ENCODE measurements around the gene ATP2A1.

ATP2A1 gene

DNA sequence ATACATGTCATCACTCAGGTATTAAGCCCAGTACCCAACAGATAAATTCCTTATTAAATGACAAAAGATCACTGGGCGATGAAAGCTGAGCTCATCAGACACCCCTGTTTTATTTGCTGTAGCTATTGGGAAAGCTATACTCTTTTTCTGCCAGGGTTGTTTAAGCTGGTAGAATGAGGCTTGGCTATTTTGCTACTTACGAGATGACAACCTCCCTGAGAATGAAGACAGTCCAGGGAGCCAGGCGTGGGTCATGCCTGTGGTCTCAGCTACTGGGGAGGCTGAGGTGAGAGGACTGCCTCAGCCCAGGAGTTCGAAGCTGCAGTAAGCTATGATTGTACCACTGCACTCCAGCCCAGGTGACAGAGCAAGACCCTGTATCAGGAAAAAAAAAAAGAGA, 19.0 kb upstream of the ATP2A1 start:
- no peak overlapping the region for H3K27ac ChIP-seq (ENCODE audit: extremely low read depth, low read depth, low read length)
- no peak overlapping the region for H3K4me3 ChIP-seq (ENCODE audit: low read depth, low read length)
- ChIA-PET POLR2A (interaction anchor here (0.9 to 2.2 kb wide), 3 partner anchors 12 to 21 kb away, joined by 3 to 8 read pairs (median 6); partner anchors contain the start of gene TUFM), CTCF (interaction anchor here (0.6 to 1.3 kb wide), 2 partner anchors 86 to 1584 kb away, joined by 3 to 4 read pairs; no protein-coding TSS in a partner anchor)
- H3K9me3 ChIP-seq (ENCODE audit: control insufficient read depth, insufficient read depth, low read depth, low read length): no peaks in the 10 kb centered on the region
- H3K36me3 ChIP-seq (ENCODE audit: control insufficient read depth in 2 of 2, insufficient read depth in 1 of 2, low read length in 2 of 2): peaks cover 0 to 3% of the 10 kb centered on the region in 2 experiments; a peak in 1 of 3 replicates
- no peaks in the 10 kb centered on the region; the same call in 1 of the 2 replicates for H3K4me1 ChIP-seq (ENCODE audit: control insufficient read depth, insufficient read depth, low read length)
- TF ChIP-seq ZNF843 (tag by site-specific recombination; IDR thresholded peaks at IDR 0.05) (no peak), ZNF76 (tag by site-specific recombination; IDR thresholded peaks at IDR 0.05; ENCODE audit: borderline replicate concordance, low read depth) (no peak), ZNF707 (tag by site-specific recombination; IDR thresholded peaks at IDR 0.05) (no peak), OSR2 (tag by site-specific recombination; IDR thresholded peaks at IDR 0.05) (no peak), SP3 (tag by site-specific recombination; IDR thresholded peaks at IDR 0.05) (no peak), ZNF777 (tag by site-specific recombination; IDR thresholded peaks at IDR 0.05; ENCODE audit: borderline replicate concordance) (no peak), OVOL3 (tag by site-specific recombination; IDR thresholded peaks at IDR 0.05) (no peak), ZNF514 (tag by site-specific recombination; IDR thresholded peaks at IDR 0.05) (no peak), ZNF416 (tag by site-specific recombination; IDR thresholded peaks at IDR 0.05) (no peak), ZNF335 (tag by site-specific recombination; conservative IDR thresholded peaks at IDR 0.05) (no peak), ZNF555 (tag by site-specific recombination; conservative IDR thresholded peaks at IDR 0.05) (no peak), SETDB1 (IDR thresholded peaks at IDR 0.05; ENCODE audit: insufficient read length, low read length) (no peak), EGR2 (tag by site-specific recombination; IDR thresholded peaks at IDR 0.05; ENCODE audit: low read depth) (no peak), ZNF366 (tag by site-specific recombination; conservative IDR thresholded peaks at IDR 0.05) (no peak), ZNF2 (tag by site-specific recombination; IDR thresholded peaks at IDR 0.05) (no peak), ZNF791 (tag by site-specific recombination; IDR thresholded peaks at IDR 0.05) (no peak), ZBTB20 (tag by site-specific recombination; IDR thresholded peaks at IDR 0.05) (no peak), ZNF837 (tag by site-specific recombination; IDR thresholded peaks at IDR 0.05) (no peak)
- TF ChIP-seq, protein P1, sequence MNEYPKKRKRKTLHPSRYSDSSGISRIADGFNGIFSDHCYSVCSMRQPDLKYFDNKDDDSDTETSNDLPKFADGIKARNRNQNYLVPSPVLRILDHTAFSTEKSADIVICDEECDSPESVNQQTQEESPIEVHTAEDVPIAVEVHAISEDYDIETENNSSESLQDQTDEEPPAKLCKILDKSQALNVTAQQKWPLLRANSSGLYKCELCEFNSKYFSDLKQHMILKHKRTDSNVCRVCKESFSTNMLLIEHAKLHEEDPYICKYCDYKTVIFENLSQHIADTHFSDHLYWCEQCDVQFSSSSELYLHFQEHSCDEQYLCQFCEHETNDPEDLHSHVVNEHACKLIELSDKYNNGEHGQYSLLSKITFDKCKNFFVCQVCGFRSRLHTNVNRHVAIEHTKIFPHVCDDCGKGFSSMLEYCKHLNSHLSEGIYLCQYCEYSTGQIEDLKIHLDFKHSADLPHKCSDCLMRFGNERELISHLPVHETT (tag by site-specific recombination; IDR thresholded peaks at IDR 0.05): no peak
- TF ChIP-seq, protein P2, sequence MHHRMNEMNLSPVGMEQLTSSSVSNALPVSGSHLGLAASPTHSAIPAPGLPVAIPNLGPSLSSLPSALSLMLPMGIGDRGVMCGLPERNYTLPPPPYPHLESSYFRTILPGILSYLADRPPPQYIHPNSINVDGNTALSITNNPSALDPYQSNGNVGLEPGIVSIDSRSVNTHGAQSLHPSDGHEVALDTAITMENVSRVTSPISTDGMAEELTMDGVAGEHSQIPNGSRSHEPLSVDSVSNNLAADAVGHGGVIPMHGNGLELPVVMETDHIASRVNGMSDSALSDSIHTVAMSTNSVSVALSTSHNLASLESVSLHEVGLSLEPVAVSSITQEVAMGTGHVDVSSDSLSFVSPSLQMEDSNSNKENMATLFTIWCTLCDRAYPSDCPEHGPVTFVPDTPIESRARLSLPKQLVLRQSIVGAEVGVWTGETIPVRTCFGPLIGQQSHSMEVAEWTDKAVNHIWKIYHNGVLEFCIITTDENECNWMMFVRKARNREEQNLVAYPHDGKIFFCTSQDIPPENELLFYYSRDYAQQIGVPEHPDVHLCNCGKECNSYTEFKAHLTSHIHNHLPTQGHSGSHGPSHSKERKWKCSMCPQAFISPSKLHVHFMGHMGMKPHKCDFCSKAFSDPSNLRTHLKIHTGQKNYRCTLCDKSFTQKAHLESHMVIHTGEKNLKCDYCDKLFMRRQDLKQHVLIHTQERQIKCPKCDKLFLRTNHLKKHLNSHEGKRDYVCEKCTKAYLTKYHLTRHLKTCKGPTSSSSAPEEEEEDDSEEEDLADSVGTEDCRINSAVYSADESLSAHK (tag by site-specific recombination; IDR thresholded peaks at IDR 0.05): no peak

DNA sequence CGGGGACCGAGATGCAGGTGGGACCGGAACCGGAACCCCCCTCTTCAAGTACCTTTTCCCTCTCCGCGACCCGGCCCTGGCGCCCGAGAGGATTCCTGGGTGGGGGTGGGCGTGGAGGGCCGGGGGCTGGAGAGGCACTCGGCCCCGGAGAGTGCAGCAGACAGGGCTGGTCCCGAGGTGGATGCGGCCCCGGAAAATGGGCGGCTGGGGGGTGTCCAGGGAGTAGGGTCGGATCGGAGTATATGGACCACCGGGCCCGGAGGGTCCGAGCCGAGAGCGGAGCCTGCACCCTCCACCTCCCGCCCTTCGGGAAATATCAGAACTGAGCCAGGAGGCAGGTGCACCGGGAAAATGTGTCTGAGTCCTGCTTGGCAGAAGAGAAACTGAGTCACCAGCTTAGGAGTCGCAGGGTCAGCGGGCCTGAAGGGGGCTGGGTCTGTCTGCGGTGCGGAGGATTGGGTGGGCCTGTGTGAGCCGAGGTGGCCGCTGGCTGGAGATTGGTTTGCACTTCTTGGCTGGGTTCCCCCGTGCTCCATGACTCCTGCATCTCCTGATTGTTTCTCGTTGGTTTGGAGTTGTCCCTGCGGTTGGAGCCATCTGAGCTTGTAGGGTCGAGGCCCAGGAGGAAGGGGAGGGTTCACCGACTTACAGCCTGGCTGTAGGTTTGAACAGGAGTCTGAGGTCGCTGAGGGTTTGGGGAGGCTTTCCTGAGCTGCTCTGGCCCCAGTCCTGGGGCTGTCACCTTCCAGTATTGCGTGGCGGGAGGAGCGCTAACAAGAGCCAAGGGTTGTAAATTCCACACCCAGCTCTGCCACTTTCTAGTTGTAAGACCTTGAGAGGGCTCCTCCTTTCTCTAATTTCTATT, 14.1 kb upstream of the ATP2A1 start:
- peak overlapping the region; percentile 99 for H3K4me3 ChIP-seq (ENCODE audit: low read depth, low read length)
- H3K9me3 ChIP-seq (ENCODE audit: control insufficient read depth, insufficient read depth, low read depth, low read length): no peaks in the 10 kb centered on the region
- peaks cover 10 to 32% of the 10 kb centered on the region in 2 experiments; a peak in 2 of 3 replicates for H3K36me3 ChIP-seq (ENCODE audit: control insufficient read depth in 2 of 2, insufficient read depth in 1 of 2, low read length in 2 of 2)
- H3K4me1 ChIP-seq (ENCODE audit: control insufficient read depth, insufficient read depth, low read length): no peaks in the 10 kb centered on the region; the same call in 1 of the 2 replicates
- ChIA-PET POLR2A (interaction anchor here (0.7 to 5.9 kb wide), 9 partner anchors 9 to 86 kb away, joined by 4 to 72 read pairs (median 8); partner anchors contain the start of genes NFATC2IP, RABEP2 and TUFM), CTCF (interaction anchor here (1.0 to 3.1 kb wide), 4 partner anchors 10 to 81 kb away, joined by 3 to 15 read pairs (median 12); partner anchors contain the start of gene TUFM)
- H3K27ac ChIP-seq (ENCODE audit: extremely low read depth, low read depth, low read length): peak overlapping the region; percentile 88; the same call in 1 of the 2 replicates
- TF ChIP-seq, protein P3, sequence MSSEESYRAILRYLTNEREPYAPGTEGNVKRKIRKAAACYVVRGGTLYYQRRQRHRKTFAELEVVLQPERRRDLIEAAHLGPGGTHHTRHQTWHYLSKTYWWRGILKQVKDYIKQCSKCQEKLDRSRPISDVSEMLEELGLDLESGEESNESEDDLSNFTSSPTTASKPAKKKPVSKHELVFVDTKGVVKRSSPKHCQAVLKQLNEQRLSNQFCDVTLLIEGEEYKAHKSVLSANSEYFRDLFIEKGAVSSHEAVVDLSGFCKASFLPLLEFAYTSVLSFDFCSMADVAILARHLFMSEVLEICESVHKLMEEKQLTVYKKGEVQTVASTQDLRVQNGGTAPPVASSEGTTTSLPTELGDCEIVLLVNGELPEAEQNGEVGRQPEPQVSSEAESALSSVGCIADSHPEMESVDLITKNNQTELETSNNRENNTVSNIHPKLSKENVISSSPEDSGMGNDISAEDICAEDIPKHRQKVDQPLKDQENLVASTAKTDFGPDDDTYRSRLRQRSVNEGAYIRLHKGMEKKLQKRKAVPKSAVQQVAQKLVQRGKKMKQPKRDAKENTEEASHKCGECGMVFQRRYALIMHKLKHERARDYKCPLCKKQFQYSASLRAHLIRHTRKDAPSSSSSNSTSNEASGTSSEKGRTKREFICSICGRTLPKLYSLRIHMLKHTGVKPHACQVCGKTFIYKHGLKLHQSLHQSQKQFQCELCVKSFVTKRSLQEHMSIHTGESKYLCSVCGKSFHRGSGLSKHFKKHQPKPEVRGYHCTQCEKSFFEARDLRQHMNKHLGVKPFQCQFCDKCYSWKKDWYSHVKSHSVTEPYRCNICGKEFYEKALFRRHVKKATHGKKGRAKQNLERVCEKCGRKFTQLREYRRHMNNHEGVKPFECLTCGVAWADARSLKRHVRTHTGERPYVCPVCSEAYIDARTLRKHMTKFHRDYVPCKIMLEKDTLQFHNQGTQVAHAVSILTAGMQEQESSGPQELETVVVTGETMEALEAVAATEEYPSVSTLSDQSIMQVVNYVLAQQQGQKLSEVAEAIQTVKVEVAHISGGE (tag by site-specific recombination; conservative IDR thresholded peaks at IDR 0.05; ENCODE audit: low read depth): peak; percentile 98
- TF ChIP-seq, protein P4, sequence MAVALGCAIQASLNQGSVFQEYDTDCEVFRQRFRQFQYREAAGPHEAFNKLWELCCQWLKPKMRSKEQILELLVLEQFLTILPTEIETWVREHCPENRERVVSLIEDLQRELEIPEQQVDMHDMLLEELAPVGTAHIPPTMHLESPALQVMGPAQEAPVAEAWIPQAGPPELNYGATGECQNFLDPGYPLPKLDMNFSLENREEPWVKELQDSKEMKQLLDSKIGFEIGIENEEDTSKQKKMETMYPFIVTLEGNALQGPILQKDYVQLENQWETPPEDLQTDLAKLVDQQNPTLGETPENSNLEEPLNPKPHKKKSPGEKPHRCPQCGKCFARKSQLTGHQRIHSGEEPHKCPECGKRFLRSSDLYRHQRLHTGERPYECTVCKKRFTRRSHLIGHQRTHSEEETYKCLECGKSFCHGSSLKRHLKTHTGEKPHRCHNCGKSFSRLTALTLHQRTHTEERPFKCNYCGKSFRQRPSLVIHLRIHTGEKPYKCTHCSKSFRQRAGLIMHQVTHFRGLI (tag by site-specific recombination; IDR thresholded peaks at IDR 0.05): no peak
- TF ChIP-seq ZSCAN30 (tag by site-specific recombination; IDR thresholded peaks at IDR 0.05) (peak; percentile 32; the same call in 1 of the 2 replicates), KLF16 (tag by site-specific recombination; IDR thresholded peaks at IDR 0.05) (peak; percentile 15; the same call in 1 of the 2 replicates)
- TF ChIP-seq, protein P5, sequence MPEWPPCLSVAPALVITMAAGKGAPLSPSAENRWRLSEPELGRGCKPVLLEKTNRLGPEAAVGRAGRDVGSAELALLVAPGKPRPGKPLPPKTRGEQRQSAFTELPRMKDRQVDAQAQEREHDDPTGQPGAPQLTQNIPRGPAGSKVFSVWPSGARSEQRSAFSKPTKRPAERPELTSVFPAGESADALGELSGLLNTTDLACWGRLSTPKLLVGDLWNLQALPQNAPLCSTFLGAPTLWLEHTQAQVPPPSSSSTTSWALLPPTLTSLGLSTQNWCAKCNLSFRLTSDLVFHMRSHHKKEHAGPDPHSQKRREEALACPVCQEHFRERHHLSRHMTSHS (tag by site-specific recombination; IDR thresholded peaks at IDR 0.05): no peak
